HG03575 (cell line): ENCODE data around the gene ACBD4.

Source experiments
- ATAC-seq: cut with Tn5 transposase; IDR thresholded peaks from one replicate; pipeline ENCODE4 v1.9.1; 2021; ENCODE audit not compliant: unreplicated experiment, insufficient number of reproducible peaks, low FRiP score; ENCODE audit errors: extremely low read depth

Gene ACBD4

GRCh38 chr17:45130681-45131615 lies 4.5 kb upstream of the ACBD4 start:
- ATAC-seq: no peak

GRCh38 chr17:45131616-45132319 lies 3.7 kb upstream of the ACBD4 start:
- ATAC-seq: no peak

GRCh38 chr17:45132320-45132571 lies 3.2 kb upstream of the ACBD4 start, which contains the start of gene PLCD3:
Gene PLCD3 (minus strand): TSS chr17:45132515. CDS start chr17:45132410, 105 bp downstream.
- no peak for ATAC-seq

GRCh38 chr17:45132572-45133463 lies 2.7 kb upstream of the ACBD4 start:
- no peak for ATAC-seq

- ATAC-seq: no peak
Observed at GRCh38 chr17:45135978-45136791, 698 bp downstream of the ACBD4 start.

- no peak for ATAC-seq
Observed at GRCh38 chr17:45136846-45137560, 1.5 kb downstream of the ACBD4 start.

GRCh38 chr17:45137561-45138305 lies 2.2 kb downstream of the ACBD4 start:
- no peak for ATAC-seq

GRCh38 chr17:45138911-45139532 lies 3.5 kb downstream of the ACBD4 start:
- no peak for ATAC-seq

GRCh38 chr17:45139533-45139920 lies 4.0 kb downstream of the ACBD4 start:
- ATAC-seq: no peak

GRCh38 chr17:45143094-45143670 lies 7.7 kb downstream of the ACBD4 start:
- ATAC-seq: no peak

GRCh38 chr17:45143767-45144198 lies 8.3 kb downstream of the ACBD4 start:
- no peak for ATAC-seq

GRCh38 chr17:45144199-45145034 lies 8.9 kb downstream of the ACBD4 start:
- no peak for ATAC-seq

GRCh38 chr17:45145035-45145389 lies 9.5 kb downstream of the ACBD4 start:
- no peak for ATAC-seq

GRCh38 chr17:45146166-45146565 lies 10.7 kb downstream of the ACBD4 start:
- no peak for ATAC-seq

GRCh38 chr17:45146592-45146889 lies 11.1 kb downstream of the ACBD4 start:
- ATAC-seq: no peak

- ATAC-seq: no peak
Observed at GRCh38 chr17:45146890-45147580, 11.5 kb downstream of the ACBD4 start.
